Upper lobe of left lung (tissue), 4 donors: Measurements from ENCODE around the gene KIF6.

Experiments
- CTCF ChIP-seq, 6 experiments: fragments of 450-650 bp in 4 of 6; fragments of 200-600 bp in 2 of 6; sonication (generic) in 2 of 6; IDR thresholded peaks; one replicate each; pipeline ENCODE4 v1.5.1; 2016 to 2019; ENCODE audit warnings: antibody characterized with exemption in 6 of 6
- POLR2A ChIP-seq, 4 donors: fragments of 450-650 bp; IDR thresholded peaks; one replicate each; pipeline ENCODE4 v1.5.1; 2016 to 2017; ENCODE audit warnings: antibody characterized with exemption in 4 of 4, mild to moderate bottlenecking in 2 of 4
- POLR2AphosphoS5 ChIP-seq, 2 donors: sonication (generic); formaldehyde crosslinking; IDR thresholded peaks; one replicate each; pipeline ENCODE4 v1.5.1; 2017; ENCODE audit warnings: antibody characterized with exemption in 2 of 2

GRCh38 chr6:39695447-39695846 lies 29.8 kb downstream of the KIF6 start:
- TF ChIP-seq CTCF (IDR thresholded peaks at IDR 0.05) (no peak), POLR2A (IDR thresholded peaks at IDR 0.05) (no peak), POLR2AphosphoS5 (IDR thresholded peaks at IDR 0.05) (no peak)
